Gastrocnemius medialis (tissue), 4 donors: ENCODE results near the gene F5. TPM values are rescaled to one million over a fixed set of nuclear protein-coding genes. Genes with fewer than 3 reads are reported as not detected.

ENCODE experiments used
- ATAC-seq, 2 donors: fragments of 150-250 bp; one replicate each; pipeline ENCODE4 v1.9.1; 2016
- DNase-seq, 2 donors: peaks; one replicate each; pipeline ENCODE4 v3.0.0-alpha.2; 2019
- H3K27ac ChIP-seq, 4 donors: fragments of 200-600 bp; sonication (generic); 1 replicate in 1 of 4; 2 replicates in 3 of 4; pipeline ENCODE4 v1.5.1; 2016 to 2018; ENCODE audit warnings: mild to moderate bottlenecking in 2 of 4, moderate library complexity in 1 of 4
- H3K27me3 ChIP-seq, 3 donors: fragments of 200-600 bp; sonication (generic) in 2 of 3; 1 replicate in 1 of 3; 2 replicates in 2 of 3; pipeline versions ENCODE4 v1.5.1 to v1.6.0; 2016 to 2019; ENCODE audit warnings: mild to moderate bottlenecking in 1 of 3, moderate library complexity in 1 of 3
- H3K36me3 ChIP-seq, 2 donors: fragments of 200-600 bp; sonication (generic) in 1 of 2; one replicate each; pipeline ENCODE4 v1.5.1; 2017 to 2018
- H3K4me1 ChIP-seq, 2 donors: fragments of 200-600 bp; sonication (generic) in 1 of 2; one replicate each; pipeline ENCODE4 v1.5.1; 2016 to 2017; ENCODE audit warnings: mild to moderate bottlenecking in 2 of 2
- H3K4me3 ChIP-seq, 4 donors: fragments of 200-600 bp; sonication (generic) in 3 of 4; 1 replicate in 1 of 4; 2 replicates in 3 of 4; pipeline ENCODE4 v1.5.1; 2016 to 2019; ENCODE audit warnings: mild to moderate bottlenecking in 2 of 4
- H3K9me3 ChIP-seq, 3 donors: fragments of 200-600 bp; sonication (generic) in 2 of 3; 1 replicate in 1 of 3; 2 replicates in 2 of 3; pipeline ENCODE4 v1.5.1; 2016 to 2019
- POLR2A ChIP-seq, 2 donors: fragments of 450-650 bp; IDR thresholded peaks; one replicate each; pipeline ENCODE4 v1.6.1; 2017; ENCODE audit warnings: antibody characterized with exemption in 2 of 2, mild to moderate bottlenecking in 2 of 2, moderate library complexity in 2 of 2
- in situ Hi-C, 4 donors: fragments of 200-750 bp; cut with MboI; loops; one replicate each; pipeline versions ENCODE4 v1.15.0 to v1.8.0; 2017; ENCODE audit warnings: low sequenced_read_pairs in 4 of 4
- intact Hi-C: fragments of 100-400 bp; cut with DNase I; formaldehyde crosslinking; loops from one replicate; pipeline ENCODE4 v1.15.1; 2023; ENCODE audit warnings: low total_unique reads
- total RNA-seq, 4 donors: library from RNA; depleted of rRNA; stranded (reverse); fragments of >200 nt; gene quantifications; one replicate each; pipeline versions ENCODE4 v1.1.0 to v1.2.3, GENCODE V29; 2016
- TF ChIP-seq, protein P1 (sequence below), 5 experiments: fragments of 450-650 bp in 3 of 5; fragments of 200-600 bp in 2 of 5; sonication (generic) in 2 of 5; IDR thresholded peaks in 4 of 5; conservative IDR thresholded peaks in 1 of 5; 1 replicate in 4 of 5; 2 replicates in 1 of 5; pipeline ENCODE4 v1.5.1; 2016 to 2019; ENCODE audit warnings: antibody characterized with exemption in 5 of 5, mild to moderate bottlenecking in 3 of 5, moderate library complexity in 3 of 5

The F5 gene
- total RNA-seq, 4 donors from 2014 or later, result 0.07 to 0.68 (median 0.22) TPM

- in situ Hi-C loops (loop anchor here in 1 of 4 donors (25.0 kb wide), 1 partner anchor 242 kb away; no protein-coding TSS in a partner anchor), intact Hi-C loops (no loop called here)
- ATAC-seq (no peak), DNase-seq (no peak)
- Histone ChIP-seq H3K27me3 (no peaks in the 10 kb centered on the region), H3K4me1 (no peaks in the 10 kb centered on the region), H3K36me3 (no peaks in the 10 kb centered on the region), H3K4me3 (no peak overlapping the region), H3K27ac (no peak overlapping the region), H3K9me3 (no peaks in the 10 kb centered on the region)
- TF ChIP-seq, protein P1, sequence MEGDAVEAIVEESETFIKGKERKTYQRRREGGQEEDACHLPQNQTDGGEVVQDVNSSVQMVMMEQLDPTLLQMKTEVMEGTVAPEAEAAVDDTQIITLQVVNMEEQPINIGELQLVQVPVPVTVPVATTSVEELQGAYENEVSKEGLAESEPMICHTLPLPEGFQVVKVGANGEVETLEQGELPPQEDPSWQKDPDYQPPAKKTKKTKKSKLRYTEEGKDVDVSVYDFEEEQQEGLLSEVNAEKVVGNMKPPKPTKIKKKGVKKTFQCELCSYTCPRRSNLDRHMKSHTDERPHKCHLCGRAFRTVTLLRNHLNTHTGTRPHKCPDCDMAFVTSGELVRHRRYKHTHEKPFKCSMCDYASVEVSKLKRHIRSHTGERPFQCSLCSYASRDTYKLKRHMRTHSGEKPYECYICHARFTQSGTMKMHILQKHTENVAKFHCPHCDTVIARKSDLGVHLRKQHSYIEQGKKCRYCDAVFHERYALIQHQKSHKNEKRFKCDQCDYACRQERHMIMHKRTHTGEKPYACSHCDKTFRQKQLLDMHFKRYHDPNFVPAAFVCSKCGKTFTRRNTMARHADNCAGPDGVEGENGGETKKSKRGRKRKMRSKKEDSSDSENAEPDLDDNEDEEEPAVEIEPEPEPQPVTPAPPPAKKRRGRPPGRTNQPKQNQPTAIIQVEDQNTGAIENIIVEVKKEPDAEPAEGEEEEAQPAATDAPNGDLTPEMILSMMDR (IDR thresholded peaks at IDR 0.05 in 4 of 5, conservative IDR thresholded peaks at IDR 0.05 in 1 of 5), result no peak
- TF ChIP-seq POLR2A (IDR thresholded peaks at IDR 0.05), result no peak
Measured at GRCh38 chr1:169570172-169570574, 16.1 kb downstream of the F5 start.

- no peak overlapping the region for H3K4me3 ChIP-seq
- no peak for DNase-seq
- ATAC-seq, result no peak
- intact Hi-C loops (no loop called here), in situ Hi-C loops (loop anchor here in 1 of 4 donors (25.0 kb wide), 1 partner anchor 244 kb away; no protein-coding TSS in a partner anchor)
- no peak overlapping the region for H3K27ac ChIP-seq
- no peaks in the 10 kb centered on the region for H3K27me3 ChIP-seq
- no peaks in the 10 kb centered on the region for H3K36me3 ChIP-seq
- no peaks in the 10 kb centered on the region for H3K4me1 ChIP-seq
- H3K9me3 ChIP-seq, result no peaks in the 10 kb centered on the region
- no peak for TF ChIP-seq POLR2A (IDR thresholded peaks at IDR 0.05)
- TF ChIP-seq, protein P1 (IDR thresholded peaks at IDR 0.05 in 4 of 5, conservative IDR thresholded peaks at IDR 0.05 in 1 of 5), result no peak
Measured at GRCh38 chr1:169568497-169568896, 17.8 kb downstream of the F5 start.

- TF ChIP-seq POLR2A (IDR thresholded peaks at IDR 0.05), result no peak
- TF ChIP-seq, protein P1 (IDR thresholded peaks at IDR 0.05 in 4 of 5, conservative IDR thresholded peaks at IDR 0.05 in 1 of 5), result no peak
- no peaks in the 10 kb centered on the region for H3K36me3 ChIP-seq
- H3K9me3 ChIP-seq, result no peaks in the 10 kb centered on the region
- H3K27ac ChIP-seq, result no peak overlapping the region
- intact Hi-C loops, result no loop called here
- ATAC-seq, result no peak
- no peak overlapping the region for H3K4me3 ChIP-seq
- no peak for DNase-seq
- H3K27me3 ChIP-seq, result no peaks in the 10 kb centered on the region
- H3K4me1 ChIP-seq, result no peaks in the 10 kb centered on the region
- in situ Hi-C loops, result loop anchor here in 1 of 4 donors (25.0 kb wide), 1 partner anchor 247 kb away; no protein-coding TSS in a partner anchor
Measured at GRCh38 chr1:169565335-169566271, 20.7 kb downstream of the F5 start.

DNA sequence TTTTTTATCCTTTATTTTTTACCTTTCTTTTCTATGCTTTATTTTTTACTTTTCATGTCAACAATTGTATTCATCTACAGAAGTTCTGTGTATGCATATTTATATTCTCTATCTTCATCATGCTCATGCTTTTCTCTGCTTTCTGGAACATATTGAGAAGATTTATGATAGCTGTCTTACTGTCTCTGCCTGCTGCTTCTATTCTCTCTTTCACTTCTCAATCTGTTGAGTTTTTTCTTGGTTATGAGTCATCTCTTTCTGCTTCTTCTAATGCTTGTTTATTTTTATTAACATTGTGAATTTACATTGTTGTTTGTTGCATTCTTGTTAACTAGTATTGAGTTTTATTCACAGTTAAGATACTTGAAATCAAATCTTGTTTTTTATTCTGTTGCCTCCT is 22.6 kb downstream of the F5 start:
- Histone ChIP-seq H3K36me3 (no peaks in the 10 kb centered on the region), H3K27ac (no peak overlapping the region), H3K4me3 (no peak overlapping the region), H3K27me3 (no peaks in the 10 kb centered on the region), H3K9me3 (no peaks in the 10 kb centered on the region), H3K4me1 (no peaks in the 10 kb centered on the region)
- in situ Hi-C loops (loop anchor here in 1 of 4 donors (25.0 kb wide), 1 partner anchor 249 kb away; no protein-coding TSS in a partner anchor), intact Hi-C loops (no loop called here)
- TF ChIP-seq, protein P1 (IDR thresholded peaks at IDR 0.05 in 4 of 5, conservative IDR thresholded peaks at IDR 0.05 in 1 of 5), result no peak
- TF ChIP-seq POLR2A (IDR thresholded peaks at IDR 0.05), result no peak
- no peak for DNase-seq
- ATAC-seq, result no peak
